Esophagus (tissue), 2 donors: ENCODE results near the gene WARS2. TPM values are rescaled to one million over a fixed set of nuclear protein-coding genes. Genes with fewer than 3 reads are reported as not detected.

Experiments used
- H3K27ac ChIP-seq, 2 donors: one replicate each; pipeline ENCODE4 v1.5.1; 2013; ENCODE audit warnings: low read depth in 2 of 2, mild to moderate bottlenecking in 2 of 2, inconsistent platforms in 1 of 2, low read length in 1 of 2, moderate library complexity in 1 of 2
- H3K27me3 ChIP-seq, 2 donors: one replicate each; pipeline ENCODE4 v1.6.1; 2013; ENCODE audit warnings: low read length in 2 of 2, control low read depth in 1 of 2, mild to moderate bottlenecking in 1 of 2; ENCODE audit not compliant: insufficient read depth in 2 of 2, control insufficient read depth in 1 of 2
- H3K36me3 ChIP-seq, 2 donors: one replicate each; pipeline ENCODE4 v1.6.1; 2013; ENCODE audit warnings: low read length in 1 of 2; ENCODE audit not compliant: control insufficient read depth in 2 of 2, insufficient read depth in 2 of 2
- H3K4me1 ChIP-seq, 2 donors: one replicate each; pipeline ENCODE4 v1.6.1; 2013; ENCODE audit warnings: low read length in 1 of 2; ENCODE audit not compliant: control insufficient read depth in 2 of 2, insufficient read depth in 2 of 2
- H3K4me3 ChIP-seq, 2 donors: one replicate each; pipeline ENCODE4 v1.5.1; 2013; ENCODE audit warnings: low read length in 2 of 2, mild to moderate bottlenecking in 2 of 2, low read depth in 1 of 2, moderate library complexity in 1 of 2
- H3K9me3 ChIP-seq, 2 donors: one replicate each; pipeline ENCODE4 v1.6.1; 2013; ENCODE audit warnings: mild to moderate bottlenecking in 2 of 2, low read depth in 1 of 2, low read length in 1 of 2, moderate library complexity in 1 of 2; ENCODE audit not compliant: control insufficient read depth in 2 of 2, insufficient read depth in 1 of 2
- WGBS, 2 donors: extraction: QIAGEN DNeasy Blood & Tissue Kit; methylation state at CpG; one replicate each; pipeline ENCODE4 v1.1.7; 2013; 5-methylcytosine and 5-hydroxymethylcytosine counted together
- polyA plus RNA-seq, 2 donors: library from polyadenylated mRNA; stranded (reverse); fragments of 200-250 nt; gene quantifications; one replicate each; pipeline ENCODE4 v1.2.3, GENCODE V29; 2013
- donor health status: healthy with polysubstance abuse.
- donor health status: Bipolar disorder and iron deficiency.

The WARS2 gene
- polyA plus RNA-seq, 2 donors, result 3.4 to 5.0 TPM

GRCh38 chr1:119055568-119055967 is 84.9 kb downstream of the WARS2 start:
- H3K4me3 ChIP-seq, result no peak overlapping the region
- no peaks in the 10 kb centered on the region for H3K4me1 ChIP-seq
- WGBS, 2 donors, result 97 to 98% methylated on average over 2 of the region's 2 CpGs
- H3K36me3 ChIP-seq, result no peaks in the 10 kb centered on the region
- H3K27ac ChIP-seq, result no peak overlapping the region
- no peaks in the 10 kb centered on the region for H3K9me3 ChIP-seq
- no peaks in the 10 kb centered on the region for H3K27me3 ChIP-seq

- WGBS, 2 donors, result 93 to 94% methylated on average over 1 of the region's 1 CpG
- Histone ChIP-seq H3K4me3 (no peak overlapping the region), H3K27ac (no peak overlapping the region), H3K4me1 (no peaks in the 10 kb centered on the region), H3K27me3 (no peaks in the 10 kb centered on the region), H3K9me3 (no peaks in the 10 kb centered on the region), H3K36me3 (no peaks in the 10 kb centered on the region)
Observed at GRCh38 chr1:119053917-119054316, 86.5 kb downstream of the WARS2 start.

GRCh38 chr1:119052267-119052666 is 88.2 kb downstream of the WARS2 start:
- no peaks in the 10 kb centered on the region for H3K4me1 ChIP-seq
- H3K36me3 ChIP-seq, result no peaks in the 10 kb centered on the region
- H3K9me3 ChIP-seq, result no peaks in the 10 kb centered on the region
- H3K4me3 ChIP-seq, result no peak overlapping the region
- H3K27ac ChIP-seq, result no peak overlapping the region
- no peaks in the 10 kb centered on the region for H3K27me3 ChIP-seq

GRCh38 chr1:119048624-119049404 is 91.6 kb downstream of the WARS2 start:
- H3K27me3 ChIP-seq, result no peaks in the 10 kb centered on the region
- no peak overlapping the region for H3K27ac ChIP-seq
- no peak overlapping the region for H3K4me3 ChIP-seq
- H3K9me3 ChIP-seq, result no peaks in the 10 kb centered on the region
- peaks cover 0 to 3% of the 10 kb centered on the region in 2 donors for H3K36me3 ChIP-seq
- WGBS, 2 donors, result 97% methylated on average over 34 of the region's 34 CpGs
- no peaks in the 10 kb centered on the region for H3K4me1 ChIP-seq

GRCh38 chr1:119046785-119047438 is 93.5 kb downstream of the WARS2 start:
- Histone ChIP-seq H3K36me3 (peaks cover 0 to 3% of the 10 kb centered on the region in 2 donors), H3K27ac (peak overlapping the region in 1 of 2 donors; percentile 55), H3K9me3 (no peaks in the 10 kb centered on the region), H3K4me3 (peak overlapping the region in 1 of 2 donors; percentile 7), H3K4me1 (no peaks in the 10 kb centered on the region), H3K27me3 (no peaks in the 10 kb centered on the region)
- WGBS, 2 donors, result 63 to 69% methylated on average over 5 of the region's 5 CpGs

GRCh38 chr1:119046429-119046784 is 94.0 kb downstream of the WARS2 start:
- Histone ChIP-seq H3K9me3 (no peaks in the 10 kb centered on the region), H3K4me3 (no peak overlapping the region), H3K4me1 (no peaks in the 10 kb centered on the region), H3K36me3 (peaks cover 0 to 3% of the 10 kb centered on the region in 2 donors), H3K27me3 (no peaks in the 10 kb centered on the region), H3K27ac (peak overlapping the region in 1 of 2 donors; percentile 47)
- 50 to 69% methylated on average over 7 of the region's 7 CpGs for WGBS, 2 donors

GRCh38 chr1:119045096-119045746 is 95.2 kb downstream of the WARS2 start:
- Histone ChIP-seq H3K27ac (no peak overlapping the region), H3K36me3 (peaks cover 0 to 3% of the 10 kb centered on the region in 2 donors), H3K9me3 (no peaks in the 10 kb centered on the region), H3K4me3 (no peak overlapping the region), H3K4me1 (no peaks in the 10 kb centered on the region), H3K27me3 (no peaks in the 10 kb centered on the region)
- WGBS, 2 donors, result 45 to 52% methylated on average over 1 of the region's 1 CpG

- 56 to 72% methylated on average over 2 of the region's 2 CpGs for WGBS, 2 donors
- Histone ChIP-seq H3K4me1 (no peaks in the 10 kb centered on the region), H3K9me3 (no peaks in the 10 kb centered on the region), H3K4me3 (no peak overlapping the region), H3K36me3 (peaks cover 3% of the 10 kb centered on the region in 2 donors), H3K27ac (no peak overlapping the region), H3K27me3 (no peaks in the 10 kb centered on the region)
Observed at GRCh38 chr1:119040906-119041305, 99.5 kb downstream of the WARS2 start.

GRCh38 chr1:119040489-119040888 is 100.0 kb downstream of the WARS2 start:
- Histone ChIP-seq H3K4me1 (no peaks in the 10 kb centered on the region), H3K9me3 (no peaks in the 10 kb centered on the region), H3K4me3 (no peak overlapping the region), H3K27ac (no peak overlapping the region), H3K36me3 (peaks cover 3 to 6% of the 10 kb centered on the region in 2 donors), H3K27me3 (no peaks in the 10 kb centered on the region)
- WGBS, 2 donors, result 61 to 75% methylated on average over 2 of the region's 2 CpGs
